Neural cell (in vitro differentiated cells): ENCODE results near the gene LUC7L3.

Experiments used
- EP300 ChIP-seq: fragments of 450-650 bp; conservative IDR thresholded peaks from 2 replicates; pipeline ENCODE4 v1.6.1; 2014; ENCODE audit warnings: antibody characterized with exemption, mild to moderate bottlenecking, moderate library complexity; ENCODE audit not compliant: poor library complexity, severe bottlenecking
- EZH2 ChIP-seq: fragments of 200-600, 300-800 bp; shearing (Covaris generic), sonication (generic); IDR thresholded peaks from 2 replicates; pipeline ENCODE4 v1.6.1; 2014; ENCODE audit warnings: antibody characterized with exemption, low read length, borderline replicate concordance, mild to moderate bottlenecking; ENCODE audit not compliant: insufficient read depth, poor library complexity, severe bottlenecking
- TAF1 ChIP-seq: IDR thresholded peaks from 2 replicates; pipeline ENCODE4 v1.6.1; 2012; ENCODE audit warnings: low read depth
- TF ChIP-seq, protein P1 (sequence below): fragments of 450-650 bp; IDR thresholded peaks from 2 replicates; pipeline ENCODE4 v1.5.1; 2014; ENCODE audit warnings: antibody characterized with exemption, mild to moderate bottlenecking, moderate library complexity; ENCODE audit not compliant: poor library complexity, severe bottlenecking

GRCh38 chr17:50697062-50697461 lies 22.3 kb upstream of the LUC7L3 start:
- TF ChIP-seq, protein P1, sequence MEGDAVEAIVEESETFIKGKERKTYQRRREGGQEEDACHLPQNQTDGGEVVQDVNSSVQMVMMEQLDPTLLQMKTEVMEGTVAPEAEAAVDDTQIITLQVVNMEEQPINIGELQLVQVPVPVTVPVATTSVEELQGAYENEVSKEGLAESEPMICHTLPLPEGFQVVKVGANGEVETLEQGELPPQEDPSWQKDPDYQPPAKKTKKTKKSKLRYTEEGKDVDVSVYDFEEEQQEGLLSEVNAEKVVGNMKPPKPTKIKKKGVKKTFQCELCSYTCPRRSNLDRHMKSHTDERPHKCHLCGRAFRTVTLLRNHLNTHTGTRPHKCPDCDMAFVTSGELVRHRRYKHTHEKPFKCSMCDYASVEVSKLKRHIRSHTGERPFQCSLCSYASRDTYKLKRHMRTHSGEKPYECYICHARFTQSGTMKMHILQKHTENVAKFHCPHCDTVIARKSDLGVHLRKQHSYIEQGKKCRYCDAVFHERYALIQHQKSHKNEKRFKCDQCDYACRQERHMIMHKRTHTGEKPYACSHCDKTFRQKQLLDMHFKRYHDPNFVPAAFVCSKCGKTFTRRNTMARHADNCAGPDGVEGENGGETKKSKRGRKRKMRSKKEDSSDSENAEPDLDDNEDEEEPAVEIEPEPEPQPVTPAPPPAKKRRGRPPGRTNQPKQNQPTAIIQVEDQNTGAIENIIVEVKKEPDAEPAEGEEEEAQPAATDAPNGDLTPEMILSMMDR: no peak
- TF ChIP-seq EP300: no peak
- no peak for TF ChIP-seq TAF1
- TF ChIP-seq EZH2: no peak
